K562 (cell line): ENCODE data around the gene CFD. TPM values are rescaled to one million over a fixed set of nuclear protein-coding genes. Genes with fewer than 3 reads are reported as not detected.

Experiments used
- DPF2 ChIP-seq: fragments of 450-650 bp; IDR thresholded peaks from 2 replicates; pipeline ENCODE4 v1.6.1; 2016
- HINFP ChIP-seq: fragments of 450-650 bp; conservative IDR thresholded peaks from 2 replicates; pipeline ENCODE4 v1.6.1; 2016; ENCODE audit warnings: missing genetic modification characterization, low read depth, mild to moderate bottlenecking, control low read depth, missing compliant biosample characterization
- HLTF ChIP-seq: fragments of 450-650 bp; IDR thresholded peaks from 2 replicates; pipeline ENCODE4 v1.6.1; 2016
- HMGXB4 ChIP-seq: sonication (generic); formaldehyde crosslinking; IDR thresholded peaks from 2 replicates; pipeline ENCODE4 v1.8.1; 2023; ENCODE audit warnings: mild to moderate bottlenecking, missing genetic modification reagents
- HSF4 ChIP-seq: fragments of 250-450 bp; sonication (Bioruptor Pico); IDR thresholded peaks from 2 replicates; pipeline ENCODE4 v2.1.2; 2022; ENCODE audit warnings: mild to moderate bottlenecking, moderate library complexity, borderline replicate concordance
- IRF2 ChIP-seq: sonication (generic); formaldehyde crosslinking; IDR thresholded peaks from 2 replicates; pipeline ENCODE4 v1.8.1; 2022; ENCODE audit warnings: mild to moderate bottlenecking, missing genetic modification reagents
- KLF6 ChIP-seq: fragments of 250-450 bp; sonication (Bioruptor Pico); IDR thresholded peaks from 2 replicates; pipeline ENCODE4 v1.4.0; 2020; ENCODE audit warnings: mild to moderate bottlenecking, moderate library complexity, borderline replicate concordance
- MBD1 ChIP-seq: fragments of 250-450 bp; sonication (Bioruptor Pico); IDR thresholded peaks from 2 replicates; pipeline ENCODE4 v1.8.0; 2022; ENCODE audit warnings: inconsistent platforms
- MYC ChIP-seq, 2 experiments: fragments of 250-450 bp in 1 of 2; sonication (Bioruptor Pico) in 1 of 2; IDR thresholded peaks; 2 replicates each; pipeline versions ENCODE4 v1.5.1 to v1.6.1; 2012 to 2021; ENCODE audit warnings: low read depth in 2 of 2, borderline replicate concordance in 1 of 2, improper control_type of control experiment in 1 of 2, low read length in 1 of 2, mild to moderate bottlenecking in 1 of 2, moderate library complexity in 1 of 2
- PHF20 ChIP-seq: fragments of 450-650 bp; IDR thresholded peaks from 2 replicates; pipeline ENCODE4 v1.6.1; 2018; ENCODE audit not compliant: partially characterized antibody
- POLR3A ChIP-seq: IDR thresholded peaks from 2 replicates; pipeline ENCODE4 v1.6.1; 2011; ENCODE audit warnings: borderline replicate concordance, mild to moderate bottlenecking, moderate library complexity; ENCODE audit not compliant: insufficient read length, insufficient read depth; ENCODE audit errors: extremely low read depth
- TCF3 ChIP-seq: sonication (generic); formaldehyde crosslinking; IDR thresholded peaks from 2 replicates; pipeline ENCODE4 v1.4.0; 2020; ENCODE audit warnings: mild to moderate bottlenecking, missing genetic modification reagents
- TEAD1 ChIP-seq, 2 experiments: fragments of 450-650 bp in 1 of 2; sonication (generic) in 1 of 2; formaldehyde crosslinking; IDR thresholded peaks; 2 replicates each; pipeline versions ENCODE4 v1.4.0 to v1.8.0; 2020 to 2022; ENCODE audit warnings: mild to moderate bottlenecking in 2 of 2, missing genetic modification reagents in 1 of 2
- YY1 ChIP-seq, 3 experiments: IDR thresholded peaks; 2 replicates each; pipeline ENCODE4 v1.6.1; 2011; ENCODE audit warnings: low read length in 2 of 3, mild to moderate bottlenecking in 2 of 3, moderate library complexity in 2 of 3, borderline replicate concordance in 1 of 3, control low read depth in 1 of 3, low read depth in 1 of 3; ENCODE audit not compliant: insufficient read depth in 3 of 3, insufficient replicate concordance in 2 of 3, control insufficient read depth in 1 of 3, insufficient read length in 1 of 3; ENCODE audit errors: extremely low read depth in 1 of 3
- ZC3H4 ChIP-seq: sonication (generic); formaldehyde crosslinking; IDR thresholded peaks from 2 replicates; pipeline ENCODE4 v1.9.0; 2021; ENCODE audit warnings: missing genetic modification reagents, borderline replicate concordance
- ZNF121 ChIP-seq: sonication (generic); formaldehyde crosslinking; conservative IDR thresholded peaks from 2 replicates; pipeline ENCODE4 v1.8.0; 2022; ENCODE audit warnings: missing genetic modification reagents
- polyA plus RNA-seq, 8 experiments: library from polyadenylated mRNA; depleted of rRNA in 4 of 8; stranded (reverse) in 5 of 8; unstranded in 3 of 8; fragments of >200 nt; fragmentation: Nextera tagmentation in 2 of 8; fragmentation: Illumina TruSeq in 1 of 8; extraction: Ambion mirVana in 2 of 8; extraction: Trizol in 1 of 8; gene quantifications; 2 replicates each; pipeline versions ENCODE4 v1.2.1 to v1.2.3, GENCODE V29; 2011 to 2014; ENCODE audit warnings: inconsistent platforms in 1 of 8, missing spikeins in 1 of 8
- total RNA-seq, 7 experiments: library from RNA; depleted of rRNA in 6 of 7; stranded (reverse); fragments of >200 nt in 6 of 7; fragmentation: Illumina TruSeq in 2 of 7; extraction: Trizol in 2 of 7; gene quantifications; 2 replicates each; pipeline versions ENCODE4 v1.2.1 to v1.2.3, GENCODE V29; 2011 to 2021; ENCODE audit warnings: low replicate concordance in 1 of 7
- TF ChIP-seq, protein P1 (sequence below): fragments of 450-650 bp; IDR thresholded peaks from 2 replicates; pipeline ENCODE4 v1.7.1; 2018; ENCODE audit warnings: mild to moderate bottlenecking, low read depth; ENCODE audit not compliant: partially characterized antibody

CFD gene
- total and polyA plus RNA-seq, 9 of the 15 experiments (the other 6 are each of a cell fraction or from before 2014, with no cell fraction given), result 0.52 to 59.4 (median 7.6) TPM

DNA sequence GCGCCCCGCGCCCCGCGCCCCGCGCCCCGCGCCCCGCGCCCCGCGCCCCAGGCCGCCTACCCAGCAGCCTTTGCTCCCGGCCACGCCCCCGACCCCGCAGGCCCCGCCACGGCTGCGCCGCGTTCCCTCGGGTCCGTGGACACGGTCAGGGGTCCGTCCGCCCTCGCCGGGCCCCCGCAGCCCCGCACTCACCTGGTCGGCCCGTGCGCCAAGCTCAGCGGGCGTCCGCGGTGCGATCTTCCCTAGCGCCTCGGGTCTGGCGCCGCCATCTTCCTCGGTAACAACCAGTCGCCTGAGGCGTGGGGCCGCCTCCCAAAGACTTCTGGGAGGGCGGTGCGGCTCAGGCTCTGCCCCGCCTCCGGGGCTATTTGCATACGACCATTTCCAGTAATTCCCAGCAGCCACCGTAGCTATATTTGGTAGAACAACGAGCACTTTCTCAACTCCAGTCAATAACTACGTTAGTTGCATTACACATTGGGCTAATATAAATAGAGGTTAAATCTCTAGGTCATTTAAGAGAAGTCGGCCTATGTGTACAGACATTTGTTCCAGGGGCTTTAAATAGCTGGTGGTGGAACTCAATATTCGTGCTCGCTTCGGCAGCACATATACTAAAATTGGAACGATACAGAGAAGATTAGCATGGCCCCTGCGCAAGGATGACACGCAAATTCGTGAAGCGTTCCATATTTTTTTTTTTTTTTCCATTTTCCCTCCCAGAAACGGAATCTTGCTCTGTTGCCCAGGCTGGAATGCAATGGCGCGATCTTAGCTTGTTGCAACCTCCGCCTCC, 33.6 kb downstream of the CFD start, which contains the start of the genes MED16 and RNU6-9 (continued):
- TF ChIP-seq HMGXB4 (peak; percentile 76), IRF2 (CRISPR knock-in tag) (no peak), PHF20 (peak; percentile 13), DPF2 (0 out of 2 replicates have a peak, but pooled peaks have one; percentile 53), ZNF121 (CRISPR knock-in tag) (peak; percentile 88), HINFP (tag) (peak; percentile 68; the same call in 1 of the 2 replicates), MBD1 (CRISPR knock-in tag) (peak; percentile 86; the same call in 1 of the 2 replicates), HLTF (no peak), HSF4 (CRISPR knock-in tag) (no peak), ZC3H4 (CRISPR knock-in tag) (no peak), YY1 (IDR thresholded peaks at IDR 0.05; ENCODE audit: borderline replicate concordance in 1 of 3, control insufficient read depth in 1 of 3, extremely low read depth in 1 of 3, insufficient read depth in 3 of 3, insufficient read length in 1 of 3, insufficient replicate concordance in 2 of 3, low read depth in 1 of 3, low read length in 2 of 3) (peak; percentile 66 to 96 (median 93)), KLF6 (CRISPR knock-in tag) (0 out of 2 replicates have a peak, but pooled peaks have one; percentile 36), TEAD1 (CRISPR knock-in tag; IDR thresholded peaks at IDR 0.05) (0 out of 4 replicates have a peak, but pooled peaks of 1 of the 2 experiments have one; percentile 21), MYC (IDR thresholded peaks at IDR 0.05; ENCODE audit: low read depth, low read length) (peak; percentile 32; the same call in 1 of the 2 replicates), MYC (CRISPR knock-in tag; IDR thresholded peaks at IDR 0.05; ENCODE audit: borderline replicate concordance, low read depth) (no peak), POLR3A (peak; percentile 85), TCF3 (0 out of 2 replicates have a peak, but pooled peaks have one; percentile 5)
- TF ChIP-seq, protein P1, sequence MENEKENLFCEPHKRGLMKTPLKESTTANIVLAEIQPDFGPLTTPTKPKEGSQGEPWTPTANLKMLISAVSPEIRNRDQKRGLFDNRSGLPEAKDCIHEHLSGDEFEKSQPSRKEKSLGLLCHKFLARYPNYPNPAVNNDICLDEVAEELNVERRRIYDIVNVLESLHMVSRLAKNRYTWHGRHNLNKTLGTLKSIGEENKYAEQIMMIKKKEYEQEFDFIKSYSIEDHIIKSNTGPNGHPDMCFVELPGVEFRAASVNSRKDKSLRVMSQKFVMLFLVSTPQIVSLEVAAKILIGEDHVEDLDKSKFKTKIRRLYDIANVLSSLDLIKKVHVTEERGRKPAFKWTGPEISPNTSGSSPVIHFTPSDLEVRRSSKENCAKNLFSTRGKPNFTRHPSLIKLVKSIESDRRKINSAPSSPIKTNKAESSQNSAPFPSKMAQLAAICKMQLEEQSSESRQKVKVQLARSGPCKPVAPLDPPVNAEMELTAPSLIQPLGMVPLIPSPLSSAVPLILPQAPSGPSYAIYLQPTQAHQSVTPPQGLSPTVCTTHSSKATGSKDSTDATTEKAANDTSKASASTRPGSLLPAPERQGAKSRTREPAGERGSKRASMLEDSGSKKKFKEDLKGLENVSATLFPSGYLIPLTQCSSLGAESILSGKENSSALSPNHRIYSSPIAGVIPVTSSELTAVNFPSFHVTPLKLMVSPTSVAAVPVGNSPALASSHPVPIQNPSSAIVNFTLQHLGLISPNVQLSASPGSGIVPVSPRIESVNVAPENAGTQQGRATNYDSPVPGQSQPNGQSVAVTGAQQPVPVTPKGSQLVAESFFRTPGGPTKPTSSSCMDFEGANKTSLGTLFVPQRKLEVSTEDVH, result peak; percentile 17
